ENCODE data around the gene MCF2L.
"Not testable (repeated sequence)": the region's sequence is repeated elsewhere in the genome, so short reads cannot be mapped to it uniquely, and the experiment has no call there.

Gene MCF2L
- total RNA-seq, result 8.6 to 14.4 reads per million in 2 experiments

DNA sequence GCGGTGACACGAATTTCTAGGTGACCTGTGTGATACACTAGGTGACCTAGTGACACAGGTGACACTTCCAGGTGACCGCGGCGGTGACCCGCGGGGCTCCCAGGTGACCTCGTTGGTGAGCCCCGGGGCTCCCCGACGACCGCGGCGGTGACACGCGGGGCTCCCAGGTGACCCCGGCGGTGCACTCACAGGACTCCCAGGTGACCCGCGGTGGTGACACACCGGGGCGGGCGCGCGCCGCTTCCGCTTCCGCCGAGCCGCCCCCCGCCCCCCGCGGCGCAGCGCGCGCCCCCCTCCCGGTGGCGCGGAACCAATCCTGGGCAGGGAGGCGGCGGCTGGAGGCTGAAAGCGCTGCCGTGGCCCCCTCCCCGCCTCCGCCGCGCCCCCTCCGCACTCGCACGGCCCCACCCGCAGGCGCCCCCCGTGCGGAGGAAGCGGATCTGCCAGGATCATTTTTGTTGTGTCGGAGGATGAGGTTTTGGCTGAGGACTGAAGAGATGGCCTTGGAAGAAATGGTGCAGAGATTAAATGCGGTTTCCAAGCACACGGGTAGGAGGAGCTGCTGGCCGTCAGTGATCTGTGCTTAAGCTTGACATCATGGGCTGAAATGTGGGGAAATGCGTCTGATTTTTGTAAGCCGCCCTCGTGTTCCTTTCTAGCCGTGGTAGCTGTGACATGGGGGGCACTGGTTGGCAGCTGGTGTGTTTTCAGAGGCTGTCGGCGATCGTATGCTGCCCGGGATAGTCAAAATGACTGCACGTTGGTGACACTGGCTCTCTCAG lies at the start of gene MCF2L:
TSS of gene MCF2L (plus strand) at position 305 of the 782 bp plus-strand sequence. CDS start at position 471, 166 bp downstream.
- peak; percentile 44 for DNase-seq (ENCODE audit: low read depth)

GRCh38 chr13:112923962-112924361 lies 45.1 kb upstream of the MCF2L start:
- DNase-seq (ENCODE audit: low read depth), result no peak

- DNase-seq (ENCODE audit: low read depth), result no peak
Observed at GRCh38 chr13:112924365-112924764, 44.6 kb upstream of the MCF2L start.

- DNase-seq (ENCODE audit: low read depth), result no peak
Observed at GRCh38 chr13:112926003-112926402, 43.0 kb upstream of the MCF2L start.

DNA sequence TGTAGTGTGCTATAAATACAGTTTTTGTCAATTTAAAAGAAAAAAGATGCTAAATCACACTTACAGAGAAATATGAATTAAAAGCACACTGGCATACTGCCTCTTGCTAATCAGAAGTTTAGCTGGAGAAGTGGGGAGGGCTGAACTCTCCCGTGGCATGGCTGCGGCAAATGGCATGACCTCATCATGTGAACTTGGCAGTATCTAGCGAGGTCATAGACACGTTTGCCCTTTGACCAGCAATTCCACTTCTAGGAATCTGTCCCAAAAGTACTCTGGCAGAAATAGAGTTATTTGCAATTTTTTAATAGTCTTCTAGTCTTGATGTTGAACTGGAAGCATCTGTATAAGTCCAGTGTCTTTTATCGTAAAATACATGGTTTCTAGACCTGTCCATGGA lies 42.0 kb upstream of the MCF2L start:
- no peak for DNase-seq (ENCODE audit: low read depth)

- no peak for DNase-seq (ENCODE audit: low read depth)
Observed at GRCh38 chr13:112928020-112928971, 40.7 kb upstream of the MCF2L start.

DNA sequence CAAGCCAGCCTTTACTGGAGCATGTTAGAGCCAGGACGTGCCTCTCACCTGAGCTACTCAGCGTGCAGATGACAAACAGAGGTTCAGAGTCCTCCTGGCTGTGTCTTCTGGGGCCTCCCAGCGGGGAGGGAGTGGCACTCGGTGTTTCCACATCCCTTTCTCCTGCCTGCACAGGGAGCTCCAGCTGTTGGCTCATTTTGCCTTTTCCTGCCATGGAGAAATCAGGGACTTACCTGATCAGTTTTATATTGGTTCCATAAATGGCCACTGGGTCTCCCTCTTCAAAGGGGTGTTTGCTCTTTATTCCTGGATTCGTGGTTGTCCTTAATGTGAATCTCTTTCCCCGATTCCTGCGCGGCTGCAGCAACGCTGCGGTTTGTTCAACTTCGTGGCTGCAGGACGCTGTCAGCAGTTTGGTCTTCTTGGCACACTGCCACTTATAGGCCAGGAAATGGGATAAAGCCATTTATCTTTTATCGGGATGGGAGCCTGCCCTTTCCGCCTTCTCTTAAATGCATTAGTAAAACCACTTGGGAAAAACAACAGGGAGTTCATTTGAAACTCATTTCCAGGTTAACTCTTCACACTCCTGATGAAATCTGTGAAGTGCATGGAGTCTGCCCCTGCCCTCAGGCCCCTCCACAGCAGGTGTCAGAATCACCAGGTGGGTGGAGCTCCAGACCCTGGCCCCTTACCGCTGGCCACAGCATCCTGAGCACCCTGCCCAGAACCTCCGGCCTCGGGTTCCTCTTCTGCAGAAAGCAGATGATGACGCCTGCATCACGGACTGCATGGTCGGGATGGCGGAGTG lies 39.8 kb upstream of the MCF2L start:
- no peak for DNase-seq (ENCODE audit: low read depth)

- DNase-seq (ENCODE audit: low read depth), result no peak
Observed at GRCh38 chr13:112929783-112930055, 39.3 kb upstream of the MCF2L start.

DNA sequence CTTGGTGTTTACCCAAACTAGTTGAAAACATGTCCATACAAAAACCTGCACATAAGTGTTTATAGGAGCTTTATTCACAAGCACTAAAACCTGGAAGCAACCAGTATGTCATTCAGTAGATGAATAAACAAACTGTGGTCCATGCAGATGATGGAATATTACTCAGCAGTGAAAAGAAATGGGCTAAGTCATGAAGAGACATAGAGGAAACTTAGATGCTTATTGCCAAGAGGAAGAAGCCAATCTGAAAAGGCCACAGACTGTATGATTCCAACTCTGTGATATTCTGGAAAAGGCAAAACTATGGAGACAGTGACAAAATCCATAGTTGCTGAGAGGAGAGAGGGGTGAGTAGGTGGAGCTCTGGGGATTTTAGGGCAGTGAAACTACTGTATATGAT lies 38.8 kb upstream of the MCF2L start:
- no peak for DNase-seq (ENCODE audit: low read depth)

- no peak for DNase-seq (ENCODE audit: low read depth)
Observed at GRCh38 chr13:112931028-112931934, 37.7 kb upstream of the MCF2L start.

- DNase-seq (ENCODE audit: low read depth), result no peak
Observed at GRCh38 chr13:112932971-112933370, 36.0 kb upstream of the MCF2L start.

DNA sequence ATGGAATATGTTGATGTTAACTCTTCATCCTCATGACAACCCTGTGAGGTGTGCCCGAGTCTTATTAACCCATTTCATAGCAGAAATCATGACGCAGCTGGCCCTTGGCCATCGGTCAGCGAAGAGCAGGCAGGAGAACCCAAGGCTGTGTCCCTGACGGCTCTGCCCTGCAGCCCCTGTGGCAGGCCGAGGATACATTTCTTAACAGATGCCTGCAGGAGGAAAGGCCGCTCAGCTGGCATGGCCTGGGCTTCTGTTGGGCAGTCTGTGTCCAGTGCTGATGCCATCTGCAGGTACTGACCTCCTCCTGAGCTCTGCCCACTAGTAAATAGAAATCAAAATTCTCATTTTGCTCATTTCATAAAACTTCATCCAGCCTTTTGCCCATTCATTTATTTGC lies 35.4 kb upstream of the MCF2L start:
- DNase-seq (ENCODE audit: low read depth), result no peak

- no peak for DNase-seq (ENCODE audit: low read depth)
Observed at GRCh38 chr13:112934078-112934477, 34.9 kb upstream of the MCF2L start.

DNA sequence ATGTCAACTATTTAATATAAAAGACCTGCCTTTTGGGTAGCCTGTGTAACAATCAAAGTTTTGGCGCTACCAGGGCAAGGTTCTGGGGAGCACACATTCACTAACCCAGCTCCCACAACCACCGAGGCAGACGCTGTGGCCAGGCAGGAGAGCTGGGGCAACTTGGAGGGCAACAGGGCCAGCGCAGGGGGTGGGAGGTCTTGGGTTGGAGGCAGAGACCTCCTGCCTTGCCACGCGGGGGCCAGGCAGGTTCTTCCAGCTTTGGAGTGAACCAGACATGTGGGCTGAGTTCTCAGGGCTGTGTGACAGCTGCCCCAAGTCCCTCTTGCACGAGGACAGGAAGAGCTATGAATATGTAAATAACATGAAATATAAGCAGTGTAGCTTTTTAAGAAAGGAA lies 30.3 kb upstream of the MCF2L start:
- DNase-seq (ENCODE audit: low read depth), result no peak

GRCh38 chr13:112940236-112940635 lies 28.8 kb upstream of the MCF2L start:
- DNase-seq (ENCODE audit: low read depth), result no peak

DNA sequence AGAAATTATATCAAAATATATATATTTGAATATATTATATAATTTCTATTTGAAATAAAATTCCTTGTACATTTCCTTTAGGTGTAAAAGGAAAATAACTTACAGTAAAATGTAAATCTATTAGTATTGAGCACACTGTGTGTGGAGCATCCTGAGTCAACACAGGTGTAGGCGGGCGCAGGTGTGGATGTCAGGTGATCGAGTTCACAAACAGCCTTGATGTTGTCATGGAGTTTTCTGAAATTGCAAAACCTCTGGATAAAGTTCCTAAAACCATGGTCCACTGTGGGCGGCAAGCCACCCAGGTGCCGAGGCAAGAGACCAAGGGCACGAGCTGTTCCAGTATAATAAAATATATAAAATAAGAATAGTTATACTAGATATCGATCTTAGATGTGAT lies 27.7 kb upstream of the MCF2L start:
- DNase-seq (ENCODE audit: low read depth), result no peak

GRCh38 chr13:112941765-112942164 lies 27.2 kb upstream of the MCF2L start:
- DNase-seq (ENCODE audit: low read depth), result not testable (repeated sequence)

- DNase-seq (ENCODE audit: low read depth), result peak; percentile 93
Observed at GRCh38 chr13:112942689-112943308, 26.2 kb upstream of the MCF2L start.

- DNase-seq (ENCODE audit: low read depth), result no peak
Observed at GRCh38 chr13:112943309-112944125, 25.5 kb upstream of the MCF2L start.

DNA sequence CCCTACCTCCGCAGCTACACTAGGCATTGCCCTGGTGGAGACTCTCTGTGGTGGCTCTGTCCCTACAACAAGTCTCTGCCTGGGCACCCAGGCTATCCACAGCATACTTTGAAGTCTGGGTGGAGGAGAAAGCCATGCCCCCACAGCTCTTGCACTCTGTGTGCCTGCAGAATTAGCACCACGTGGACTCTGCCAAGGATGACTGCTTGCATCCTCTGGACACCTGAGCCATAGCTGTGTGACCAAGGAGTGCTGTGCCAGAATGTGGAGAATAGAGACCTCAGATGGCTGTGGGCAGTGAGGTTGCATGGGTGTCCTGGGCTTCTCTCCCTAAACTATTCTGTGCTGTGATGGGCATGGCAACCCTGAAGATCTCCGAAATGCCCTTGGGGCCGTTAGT lies 21.2 kb upstream of the MCF2L start:
- DNase-seq (ENCODE audit: low read depth), result no peak

Data from T follicular helper cell (primary cell).